Heart left ventricle (tissue), 16 donors: ENCODE results near the gene ST8SIA6. TPM values are rescaled to one million over a fixed set of nuclear protein-coding genes. Genes with fewer than 3 reads are reported as not detected.
A peak's percentile ranks its signal among the peaks of the same experiment; 100 is the strongest.

Experiments used
- ATAC-seq, 4 donors: fragments of 200-7000 bp; cut with Tn5 transposase; one replicate each; pipeline ENCODE4 v1.9.1; 2020 to 2022; ENCODE audit warnings: moderate library complexity in 4 of 4, mild to moderate bottlenecking in 3 of 4, moderate number of reproducible peaks in 1 of 4
- DNase-seq, 5 donors: peaks; one replicate each; pipeline ENCODE4 v3.0.0-alpha.2; 2020
- H3K27ac ChIP-seq, 12 donors: fragments of 200-600 bp; sonication (generic) in 4 of 12; one replicate each; pipeline versions ENCODE4 v1.5.0 to v1.8.0; 2016 to 2022; ENCODE audit warnings: mild to moderate bottlenecking in 2 of 12
- H3K27me3 ChIP-seq, 9 donors: fragments of 200-600 bp; sonication (generic) in 2 of 9; one replicate each; pipeline versions ENCODE4 v1.5.1 to v1.8.0; 2016 to 2022; ENCODE audit warnings: mild to moderate bottlenecking in 3 of 9
- H3K36me3 ChIP-seq, 9 donors: fragments of 200-600 bp; sonication (generic) in 2 of 9; one replicate each; pipeline versions ENCODE4 v1.5.0 to v1.8.0; 2018 to 2022; ENCODE audit warnings: mild to moderate bottlenecking in 2 of 9
- H3K4me1 ChIP-seq, 12 donors: fragments of 200-600 bp; sonication (generic) in 4 of 12; one replicate each; pipeline versions ENCODE4 v1.5.0 to v1.8.0; 2016 to 2022; ENCODE audit warnings: mild to moderate bottlenecking in 3 of 12
- H3K4me3 ChIP-seq, 12 donors: fragments of 200-600 bp; sonication (generic) in 4 of 12; one replicate each; pipeline versions ENCODE4 v1.5.0 to v1.8.0; 2017 to 2022; ENCODE audit warnings: mild to moderate bottlenecking in 9 of 12, moderate library complexity in 4 of 12
- H3K9me3 ChIP-seq, 12 donors: fragments of 200-600 bp; sonication (generic) in 4 of 12; one replicate each; pipeline versions ENCODE4 v1.5.0 to v1.8.0; 2016 to 2022; ENCODE audit warnings: mild to moderate bottlenecking in 1 of 12
- CTCF ChIP-seq, 12 donors: fragments of 200-600 bp; sonication (generic) in 4 of 12; IDR thresholded peaks; one replicate each; pipeline versions ENCODE4 v1.5.0 to v1.8.0; 2018 to 2022; ENCODE audit warnings: antibody characterized with exemption in 12 of 12, mild to moderate bottlenecking in 5 of 12
- POLR2A ChIP-seq, 2 donors: fragments of 450-650 bp; IDR thresholded peaks; one replicate each; pipeline ENCODE4 v1.6.1; 2017; ENCODE audit warnings: antibody characterized with exemption in 2 of 2, mild to moderate bottlenecking in 2 of 2, moderate library complexity in 2 of 2
- WGBS, 4 donors: extraction: QIAGEN DNeasy Blood & Tissue Kit in 2 of 4; methylation state at CpG; one replicate each; pipeline versions ENCODE4 v1.1.5 to v1.1.7; 2013 to 2018; 5-methylcytosine and 5-hydroxymethylcytosine counted together
- intact Hi-C, 10 donors: fragments of 100-400 bp; cut with DNase I; formaldehyde crosslinking; loops; one replicate each; pipeline versions ENCODE4 v1.11.1 to v1.14.2; 2022
- polyA plus RNA-seq, 2 donors: library from polyadenylated mRNA; stranded (reverse); fragments of 200-250 nt; gene quantifications; one replicate each; pipeline ENCODE4 v1.2.3, GENCODE V29; 2013
- total RNA-seq, 9 donors: library from RNA; depleted of rRNA in 2 of 9; stranded (reverse); fragments of >200 nt in 2 of 9; fragmentation: NEBNext Ultra II Directional in 3 of 9; extraction: Animal tissue kit (Norgen Biotek cat#: 25700) in 3 of 9; gene quantifications; one replicate each; pipeline versions ENCODE4 v1.1.0 to v1.2.4, GENCODE V29; 2016 to 2023
- donor health status: ischemic (EF 13 %, LVEDD 7.1; RV severe dilation, severe dysfunction).
- donor health status: healthy with polysubstance abuse.
- donor health status: DM: no; HTN: yes; CAD: no.
- donor health status: DM: no; HTN: no; CAD: no.
- donor health status: ischemic (EF 25% LVEDD 6.9; RV normal size, moderate dysfunction).
- donor health status: ischemic (EF 25% LVEDD 5.7; RV mildly dilated, moderate dysfunction).
- donor health status: healthy.
- donor health status: DM: yes; HTN: yes; CAD: no.
- donor health status: ischemic (EF 35%, LVEDD 5.7; RV mildly dilated, moderate dysfunction).
- donor health status: nonischemic (EF 11% LVEDD 7.7; RV severe dilation, severe dysfunction).
- donor health status: DM: yes; HTN: yes; CAD: no.
- donor health status: PGD.
- donor health status: ischemic (EF 29% LVEDD 5.4; RV normal size, mild dysfunction).
- donor health status: nonischemic (EF 23%, LVEDD 6.1; RV moderate dilation, normal function).

ST8SIA6 gene
- total and polyA plus RNA-seq, 11 donors = 0.80 to 10.1 (median 5.0) TPM

GRCh38 chr10:17413876-17414275, 40.5 kb downstream of the ST8SIA6 start:
- Histone ChIP-seq H3K4me3 (no peak overlapping the region), H3K36me3 (no peaks in the 10 kb centered on the region), H3K9me3 (no peaks in the 10 kb centered on the region), H3K27ac (no peak overlapping the region), H3K27me3 (no peaks in the 10 kb centered on the region), H3K4me1 (peaks cover 0 to 7% (median 0%) of the 10 kb centered on the region in 12 donors)
- intact Hi-C loops = no loop called here
- DNase-seq (no peak), ATAC-seq (no peak)
- 62 to 88% (median 76%) methylated on average over 2 of the region's 2 CpGs for WGBS, 4 donors
- TF ChIP-seq CTCF (IDR thresholded peaks at IDR 0.05) = no peak
- TF ChIP-seq POLR2A (IDR thresholded peaks at IDR 0.05) = no peak

GRCh38 chr10:17412323-17412722, 42.1 kb downstream of the ST8SIA6 start:
- ATAC-seq = peak in 1 of 4 donors; percentile 49

GRCh38 chr10:17410907-17411306, 43.5 kb downstream of the ST8SIA6 start:
- 84 to 86% (median 85%) methylated on average over 5 of the region's 5 CpGs for WGBS, 4 donors
- Histone ChIP-seq H3K4me1 (no peaks in the 10 kb centered on the region), H3K4me3 (no peak overlapping the region), H3K36me3 (no peaks in the 10 kb centered on the region), H3K27ac (no peak overlapping the region), H3K27me3 (no peaks in the 10 kb centered on the region), H3K9me3 (no peaks in the 10 kb centered on the region)
- intact Hi-C loops = no loop called here
- no peak for ATAC-seq
- no peak for TF ChIP-seq CTCF (IDR thresholded peaks at IDR 0.05)
- TF ChIP-seq POLR2A (IDR thresholded peaks at IDR 0.05) = no peak
- no peak for DNase-seq

More at GRCh38 chr10:17412323-17412722, 42.1 kb downstream of the ST8SIA6 start:
- H3K36me3 ChIP-seq = no peaks in the 10 kb centered on the region
- 48 to 62% (median 61%) methylated on average over 2 of the region's 2 CpGs for WGBS, 4 donors
- no peaks in the 10 kb centered on the region for H3K4me1 ChIP-seq
- intact Hi-C loops = no loop called here
- H3K27ac ChIP-seq = no peak overlapping the region
- no peak for DNase-seq
- H3K4me3 ChIP-seq = no peak overlapping the region
- no peaks in the 10 kb centered on the region for H3K27me3 ChIP-seq
- H3K9me3 ChIP-seq = no peaks in the 10 kb centered on the region
- TF ChIP-seq POLR2A (IDR thresholded peaks at IDR 0.05) (no peak), CTCF (IDR thresholded peaks at IDR 0.05) (peak in 2 of 12 donors; percentile 10 to 19)

GRCh38 chr10:17409170-17409733, 45.1 kb downstream of the ST8SIA6 start:
- intact Hi-C loops = no loop called here
- H3K36me3 ChIP-seq = no peaks in the 10 kb centered on the region
- H3K9me3 ChIP-seq = no peaks in the 10 kb centered on the region
- H3K27ac ChIP-seq = no peak overlapping the region
- ATAC-seq (no peak), DNase-seq (no peak)
- no peaks in the 10 kb centered on the region for H3K27me3 ChIP-seq
- H3K4me1 ChIP-seq = no peaks in the 10 kb centered on the region
- no peak overlapping the region for H3K4me3 ChIP-seq
- TF ChIP-seq POLR2A (IDR thresholded peaks at IDR 0.05) (no peak), CTCF (IDR thresholded peaks at IDR 0.05) (peak in 11 of 12 donors; percentile 13 to 51 (median 32))
- WGBS, 4 donors = 93 to 99% (median 96%) methylated on average over 5 of the region's 5 CpGs
